ENCODE data around the gene MRAP.
"Not testable (repeated sequence)": the region's sequence is repeated elsewhere in the genome, so short reads cannot be mapped to it uniquely, and the experiment has no call there.

The MRAP gene
- 0 reads per million in 3 experiments for total RNA-seq

- no peak for DNase-seq
These were observed at the start of gene MRAP for GRCh38 chr21:32298658-32299081. MRAP (plus strand) TSS chr21:32298855; CDS start chr21:32298972, 117 bp downstream.

GRCh38 chr21:32249511-32250280 lies 49.0 kb upstream of the MRAP start:
- DNase-seq: no peak

GRCh38 chr21:32252136-32252535 lies 46.5 kb upstream of the MRAP start:
- no peak for DNase-seq

GRCh38 chr21:32253215-32253641 lies 45.4 kb upstream of the MRAP start:
- DNase-seq: no peak

- no peak for DNase-seq
These were observed 42.4 kb upstream of the MRAP start for GRCh38 chr21:32256251-32256650.

- DNase-seq: no peak
These were observed 41.6 kb upstream of the MRAP start for GRCh38 chr21:32256873-32257620.

GRCh38 chr21:32257962-32258785 lies 40.5 kb upstream of the MRAP start:
- peak; percentile 10 for DNase-seq

GRCh38 chr21:32258786-32259048 lies 39.9 kb upstream of the MRAP start:
- not testable (repeated sequence) for DNase-seq

GRCh38 chr21:32260130-32260529 lies 38.5 kb upstream of the MRAP start:
- no peak for DNase-seq

GRCh38 chr21:32261929-32262328 lies 36.7 kb upstream of the MRAP start:
- no peak for DNase-seq

GRCh38 chr21:32265321-32265720 lies 33.3 kb upstream of the MRAP start:
- DNase-seq: not testable (repeated sequence)

GRCh38 chr21:32270748-32271147 lies 27.9 kb upstream of the MRAP start:
- DNase-seq: no peak

- DNase-seq: no peak
These were observed 22.0 kb upstream of the MRAP start for GRCh38 chr21:32276671-32277070.

GRCh38 chr21:32278103-32278502 lies 20.6 kb upstream of the MRAP start:
- no peak for DNase-seq

- DNase-seq: peak; percentile 94
These were observed 19.9 kb upstream of the MRAP start, which contains the start of gene MIS18A for GRCh38 chr21:32278518-32279376. MIS18A (minus strand) TSS chr21:32279049; CDS start chr21:32279014, 35 bp downstream.

GRCh38 chr21:32279377-32279680 lies 19.3 kb upstream of the MRAP start:
- no peak for DNase-seq

- no peak for DNase-seq
These were observed 17.1 kb upstream of the MRAP start for GRCh38 chr21:32281531-32281930.

- no peak for DNase-seq
These were observed 15.7 kb upstream of the MRAP start for GRCh38 chr21:32282992-32283391.

GRCh38 chr21:32285476-32285875 lies 13.2 kb upstream of the MRAP start:
- DNase-seq: no peak

- DNase-seq: no peak
These were observed 1.2 kb upstream of the MRAP start for GRCh38 chr21:32297449-32297848.

GRCh38 chr21:32298148-32298559 lies 501 bp upstream of the MRAP start:
- DNase-seq: no peak

GRCh38 chr21:32299695-32300094 lies 1.0 kb downstream of the MRAP start:
- DNase-seq: no peak
